Neural progenitor cell (in vitro differentiated cells): ENCODE results near the gene SLC4A1AP. TPM values are rescaled to one million over a fixed set of nuclear protein-coding genes. Genes with fewer than 3 reads are reported as not detected.

ENCODE experiments used
- DNase-seq: peaks from one replicate; pipeline ENCODE4 v3.0.0-alpha.2; 2016; ENCODE audit warnings: low spot score
- H2AFZ ChIP-seq: fragments of 200-600 bp; sonication (generic); replicated peaks from 2 replicates; pipeline ENCODE4 v1.6.1; 2016; ENCODE audit warnings: antibody characterized with exemption
- H3F3A ChIP-seq: fragments of 200-600 bp; sonication (generic); 2 replicates; pipeline ENCODE4 v1.6.1; 2016; ENCODE audit warnings: antibody characterized with exemption, low read depth
- H3K27ac ChIP-seq: fragments of 200-600 bp; sonication (generic); 2 replicates; pipeline ENCODE4 v1.5.1; 2016; ENCODE audit warnings: mild to moderate bottlenecking
- H3K27me3 ChIP-seq: fragments of 200-600 bp; sonication (generic); 2 replicates; pipeline ENCODE4 v1.6.1; 2016; ENCODE audit warnings: mild to moderate bottlenecking, moderate library complexity
- H3K36me3 ChIP-seq: fragments of 200-600 bp; sonication (generic); 2 replicates; pipeline ENCODE4 v1.5.1; 2016
- H3K4me1 ChIP-seq: fragments of 200-600 bp; sonication (generic); 2 replicates; pipeline ENCODE4 v1.6.1; 2016; ENCODE audit warnings: mixed run types
- H3K4me2 ChIP-seq: fragments of 200-600 bp; sonication (generic); 2 replicates; pipeline ENCODE4 v1.6.1; 2016
- H3K4me3 ChIP-seq: fragments of 200-600 bp; sonication (generic); 2 replicates; pipeline ENCODE4 v1.5.1; 2016
- H3K79me2 ChIP-seq: fragments of 200-600 bp; sonication (generic); 2 replicates; pipeline ENCODE4 v1.6.1; 2016; ENCODE audit warnings: low read depth
- H3K9ac ChIP-seq: fragments of 200-600 bp; sonication (generic); 2 replicates; pipeline ENCODE4 v1.6.1; 2016
- H3K9me3 ChIP-seq: fragments of 200-600 bp; sonication (generic); 2 replicates; pipeline ENCODE4 v1.5.1; 2016; ENCODE audit warnings: low read depth
- H4K20me1 ChIP-seq: fragments of 200-600 bp; sonication (generic); 2 replicates; pipeline ENCODE4 v1.6.1; 2016; ENCODE audit warnings: low read depth
- H3K27ac Mint-ChIP-seq: 3 replicates; pipeline ENCODE4 v1.8.0; 2021; ENCODE audit warnings: mixed read lengths
- H3K27me3 Mint-ChIP-seq: 2 replicates; pipeline ENCODE4 v1.8.0; 2022; ENCODE audit warnings: low read depth, mild to moderate bottlenecking, inconsistent platforms, moderate library complexity, mixed read lengths; ENCODE audit not compliant: insufficient read depth
- H3K36me3 Mint-ChIP-seq: 3 replicates; pipeline ENCODE4 v1.8.0; 2021; ENCODE audit warnings: mixed read lengths
- H3K4me1 Mint-ChIP-seq: 3 replicates; pipeline ENCODE4 v1.8.0; 2021; ENCODE audit warnings: mixed read lengths
- H3K4me3 Mint-ChIP-seq: 3 replicates; pipeline ENCODE4 v1.8.0; 2021; ENCODE audit warnings: mild to moderate bottlenecking, moderate library complexity, mixed read lengths
- H3K9me3 Mint-ChIP-seq: 3 replicates; pipeline ENCODE4 v1.8.0; 2020; ENCODE audit warnings: mixed read lengths
- EZH2 ChIP-seq: fragments of 200-600 bp; sonication (generic); IDR thresholded peaks from 2 replicates; pipeline ENCODE4 v1.6.1; 2017; ENCODE audit warnings: antibody characterized with exemption, mild to moderate bottlenecking, moderate library complexity
- EZH2phosphoT487 ChIP-seq: fragments of 200-600 bp; sonication (generic); IDR thresholded peaks from 2 replicates; pipeline ENCODE4 v1.6.1; 2017; ENCODE audit warnings: antibody characterized with exemption
- total RNA-seq: library from RNA; depleted of rRNA; stranded (reverse); fragments of >200 nt; gene quantifications from 2 replicates; pipeline ENCODE4 v1.2.3, GENCODE V29; 2015; ENCODE audit warnings: low replicate concordance
- TF ChIP-seq, protein P1 (sequence below): fragments of 200-600 bp; sonication (generic); IDR thresholded peaks from 2 replicates; pipeline ENCODE4 v1.5.1; 2017; ENCODE audit warnings: antibody characterized with exemption, mild to moderate bottlenecking

Gene SLC4A1AP
- total RNA-seq, 1 donor from 2014 or later = 32.2 TPM

DNA sequence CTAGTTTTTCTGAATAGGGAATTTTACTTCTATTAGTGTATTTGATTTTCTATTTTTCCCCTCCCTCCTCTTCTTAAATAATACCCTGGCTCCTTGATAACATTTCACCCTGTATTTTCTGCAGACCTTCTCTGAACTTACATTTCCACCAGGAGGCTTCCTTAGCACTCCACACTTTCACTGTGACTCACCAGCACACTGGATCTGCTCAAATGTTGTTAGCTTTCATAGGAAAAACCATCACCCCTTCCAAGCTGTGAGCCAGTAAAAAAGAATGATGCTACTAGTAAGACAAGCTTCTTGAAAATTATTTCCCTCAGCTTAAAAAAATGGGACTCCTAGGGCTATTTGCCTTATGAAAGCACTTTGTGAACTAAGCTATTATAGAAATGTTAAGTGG, 16.4 kb upstream of the SLC4A1AP start:
- Mint-ChIP-seq H3K27me3 (no peaks in the 10 kb centered on the region), H3K9me3 (no peaks in the 10 kb centered on the region)
- H3F3A ChIP-seq = peaks cover 3% of the 10 kb centered on the region

GRCh38 chr2:27647737-27648136, 16.0 kb upstream of the SLC4A1AP start:
- Mint-ChIP-seq H3K4me3 (no peak overlapping the region), H3K36me3 (peaks cover 8% of the 10 kb centered on the region), H3K9me3 (no peaks in the 10 kb centered on the region), H3K27me3 (no peaks in the 10 kb centered on the region), H3K4me1 (no peaks in the 10 kb centered on the region), H3K27ac (peak overlapping the region; percentile 17)
- Histone ChIP-seq H3K27me3 (no peaks in the 10 kb centered on the region), H3K4me3 (no peak overlapping the region), H4K20me1 (peaks cover 3% of the 10 kb centered on the region), H3K36me3 (peaks cover 7% of the 10 kb centered on the region), H3K9me3 (no peaks in the 10 kb centered on the region), H3K9ac (no peak overlapping the region), H3K4me1 (no peaks in the 10 kb centered on the region), H3K27ac (no peak overlapping the region), H3F3A (peaks cover 3% of the 10 kb centered on the region), H3K79me2 (no peaks in the 10 kb centered on the region), H3K4me2 (no peak overlapping the region), H2AFZ (no peak overlapping the region)
- DNase-seq = no peak
- TF ChIP-seq EZH2phosphoT487 = no peak
- TF ChIP-seq, protein P1, sequence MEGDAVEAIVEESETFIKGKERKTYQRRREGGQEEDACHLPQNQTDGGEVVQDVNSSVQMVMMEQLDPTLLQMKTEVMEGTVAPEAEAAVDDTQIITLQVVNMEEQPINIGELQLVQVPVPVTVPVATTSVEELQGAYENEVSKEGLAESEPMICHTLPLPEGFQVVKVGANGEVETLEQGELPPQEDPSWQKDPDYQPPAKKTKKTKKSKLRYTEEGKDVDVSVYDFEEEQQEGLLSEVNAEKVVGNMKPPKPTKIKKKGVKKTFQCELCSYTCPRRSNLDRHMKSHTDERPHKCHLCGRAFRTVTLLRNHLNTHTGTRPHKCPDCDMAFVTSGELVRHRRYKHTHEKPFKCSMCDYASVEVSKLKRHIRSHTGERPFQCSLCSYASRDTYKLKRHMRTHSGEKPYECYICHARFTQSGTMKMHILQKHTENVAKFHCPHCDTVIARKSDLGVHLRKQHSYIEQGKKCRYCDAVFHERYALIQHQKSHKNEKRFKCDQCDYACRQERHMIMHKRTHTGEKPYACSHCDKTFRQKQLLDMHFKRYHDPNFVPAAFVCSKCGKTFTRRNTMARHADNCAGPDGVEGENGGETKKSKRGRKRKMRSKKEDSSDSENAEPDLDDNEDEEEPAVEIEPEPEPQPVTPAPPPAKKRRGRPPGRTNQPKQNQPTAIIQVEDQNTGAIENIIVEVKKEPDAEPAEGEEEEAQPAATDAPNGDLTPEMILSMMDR = no peak
- TF ChIP-seq EZH2 = no peak

More for the DNA sequence above, 16.4 kb upstream of the SLC4A1AP start:
- Mint-ChIP-seq H3K4me1 (no peaks in the 10 kb centered on the region), H3K36me3 (peaks cover 8% of the 10 kb centered on the region), H3K4me3 (no peak overlapping the region), H3K27ac (no peak overlapping the region)
- no peaks in the 10 kb centered on the region for H3K27me3 ChIP-seq
- no peak overlapping the region for H3K27ac ChIP-seq
- H3K4me1 ChIP-seq = no peaks in the 10 kb centered on the region
- no peak for DNase-seq
- H4K20me1 ChIP-seq = peaks cover 3% of the 10 kb centered on the region
- no peak for TF ChIP-seq EZH2
- TF ChIP-seq EZH2phosphoT487 = no peak
- TF ChIP-seq, protein P1 = no peak
- H3K9me3 ChIP-seq = no peaks in the 10 kb centered on the region
- H3K36me3 ChIP-seq = peaks cover 3% of the 10 kb centered on the region
- H3K4me3 ChIP-seq = no peak overlapping the region
- no peak overlapping the region for H3K9ac ChIP-seq
- H2AFZ ChIP-seq = no peak overlapping the region
- no peaks in the 10 kb centered on the region for H3K79me2 ChIP-seq
- no peak overlapping the region for H3K4me2 ChIP-seq

- H3K27me3 ChIP-seq = no peaks in the 10 kb centered on the region
- peaks cover 20% of the 10 kb centered on the region for H3F3A ChIP-seq
- H3K9me3 ChIP-seq = no peaks in the 10 kb centered on the region
- Mint-ChIP-seq H3K4me3 (no peak overlapping the region), H3K27me3 (no peaks in the 10 kb centered on the region), H3K27ac (no peak overlapping the region), H3K4me1 (no peaks in the 10 kb centered on the region), H3K36me3 (peaks cover 23% of the 10 kb centered on the region), H3K9me3 (no peaks in the 10 kb centered on the region)
- no peak overlapping the region for H3K27ac ChIP-seq
- H2AFZ ChIP-seq = no peak overlapping the region
- no peak overlapping the region for H3K4me3 ChIP-seq
- no peaks in the 10 kb centered on the region for H3K79me2 ChIP-seq
- H3K4me1 ChIP-seq = no peaks in the 10 kb centered on the region
- H3K4me2 ChIP-seq = no peak overlapping the region
- H3K36me3 ChIP-seq = peaks cover 11% of the 10 kb centered on the region
- no peak overlapping the region for H3K9ac ChIP-seq
- TF ChIP-seq EZH2 (no peak), EZH2phosphoT487 (no peak)
- TF ChIP-seq, protein P1 = no peak
- H4K20me1 ChIP-seq = peaks cover 5% of the 10 kb centered on the region
- no peak for DNase-seq
Measured at GRCh38 chr2:27651056-27651455, 12.6 kb upstream of the SLC4A1AP start.
